HFFc6 (cell line): Measurements from ENCODE around the gene AP4S1. TPM values are rescaled to one million over a fixed set of nuclear protein-coding genes. Genes with fewer than 3 reads are reported as not detected.
"Not testable (repeated sequence)": the region's sequence is repeated elsewhere in the genome, so short reads cannot be mapped to it uniquely, and the experiment has no call there.

ENCODE experiments used
- DNase-seq: peaks from one replicate; pipeline ENCODE4 v3.0.0-alpha.2; 2018
- H3K27ac Mint-ChIP-seq: 2 replicates; pipeline ENCODE4 v1.8.0; 2020; ENCODE audit warnings: mild to moderate bottlenecking, mixed read lengths
- H3K27me3 Mint-ChIP-seq: 2 replicates; pipeline ENCODE4 v1.8.0; 2021; ENCODE audit warnings: mild to moderate bottlenecking, moderate library complexity, mixed read lengths; ENCODE audit not compliant: insufficient read depth
- H3K36me3 Mint-ChIP-seq: 2 replicates; pipeline ENCODE4 v1.8.0; 2021; ENCODE audit warnings: low read depth, mixed read lengths
- H3K4me1 Mint-ChIP-seq: 2 replicates; pipeline ENCODE4 v1.8.0; 2020; ENCODE audit warnings: low read depth, mixed read lengths
- H3K4me3 Mint-ChIP-seq: 2 replicates; pipeline ENCODE4 v1.8.0; 2020; ENCODE audit warnings: mild to moderate bottlenecking, moderate library complexity, mixed read lengths
- H3K9me3 Mint-ChIP-seq: 2 replicates; pipeline ENCODE4 v1.8.0; 2020; ENCODE audit warnings: mild to moderate bottlenecking, mixed read lengths
- total RNA-seq, 6 experiments: library from RNA; stranded (reverse); fragmentation: NEBNext Ultra II Directional; extraction: Animal tissue kit (Norgen Biotek cat#: 25700); gene quantifications; 2 replicates in 1 of 6; 3 replicates in 5 of 6; pipeline ENCODE4 v1.2.3, GENCODE V29; 2021
- TF ChIP-seq, protein P1 (sequence below): fragments of 200-600 bp; sonication (generic); IDR thresholded peaks from 2 replicates; pipeline ENCODE4 v1.5.0; 2021; ENCODE audit warnings: antibody characterized with exemption, mild to moderate bottlenecking

AP4S1 gene
- total RNA-seq, 6 experiments from 2014 or later = 6.5 to 10.0 (median 7.5) TPM

DNA sequence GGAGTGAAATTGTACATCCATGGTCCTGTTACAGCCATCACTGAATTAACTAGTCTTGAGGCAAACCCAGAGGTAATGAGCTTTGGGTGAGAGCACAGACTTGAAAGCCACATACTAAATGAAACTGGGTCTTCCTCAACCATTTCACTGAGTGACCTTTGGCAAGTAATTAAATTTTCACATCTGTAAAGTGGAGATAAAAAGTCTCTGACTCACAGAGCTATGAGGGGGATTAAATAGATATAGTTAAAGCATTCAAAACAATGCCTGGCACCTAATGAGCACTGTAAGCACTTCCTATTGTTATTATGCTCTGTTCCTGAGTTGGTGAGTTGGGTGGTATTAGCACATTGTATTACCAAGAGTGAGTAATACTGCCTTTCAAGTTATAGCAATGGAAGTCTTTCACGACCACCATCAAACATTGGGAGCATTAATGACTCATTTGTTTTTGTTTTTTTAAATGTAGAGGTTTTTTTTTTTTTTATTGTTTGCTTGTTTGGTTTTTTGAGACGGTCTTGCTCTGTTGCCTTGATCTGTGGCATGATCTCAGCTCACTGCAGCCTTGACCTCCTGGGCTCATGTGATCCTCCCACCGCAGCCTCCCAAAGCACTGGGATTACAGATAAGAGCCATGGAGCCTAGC lies 13.2 kb downstream of the AP4S1 start:
- no peak for DNase-seq
- H3K4me3 Mint-ChIP-seq = no peak overlapping the region
- no peaks in the 10 kb centered on the region; the same call in 1 of the 2 replicates for H3K27me3 Mint-ChIP-seq
- no peaks in the 10 kb centered on the region for H3K36me3 Mint-ChIP-seq
- H3K9me3 Mint-ChIP-seq = no peaks in the 10 kb centered on the region
- no peak overlapping the region for H3K27ac Mint-ChIP-seq
- TF ChIP-seq, protein P1, sequence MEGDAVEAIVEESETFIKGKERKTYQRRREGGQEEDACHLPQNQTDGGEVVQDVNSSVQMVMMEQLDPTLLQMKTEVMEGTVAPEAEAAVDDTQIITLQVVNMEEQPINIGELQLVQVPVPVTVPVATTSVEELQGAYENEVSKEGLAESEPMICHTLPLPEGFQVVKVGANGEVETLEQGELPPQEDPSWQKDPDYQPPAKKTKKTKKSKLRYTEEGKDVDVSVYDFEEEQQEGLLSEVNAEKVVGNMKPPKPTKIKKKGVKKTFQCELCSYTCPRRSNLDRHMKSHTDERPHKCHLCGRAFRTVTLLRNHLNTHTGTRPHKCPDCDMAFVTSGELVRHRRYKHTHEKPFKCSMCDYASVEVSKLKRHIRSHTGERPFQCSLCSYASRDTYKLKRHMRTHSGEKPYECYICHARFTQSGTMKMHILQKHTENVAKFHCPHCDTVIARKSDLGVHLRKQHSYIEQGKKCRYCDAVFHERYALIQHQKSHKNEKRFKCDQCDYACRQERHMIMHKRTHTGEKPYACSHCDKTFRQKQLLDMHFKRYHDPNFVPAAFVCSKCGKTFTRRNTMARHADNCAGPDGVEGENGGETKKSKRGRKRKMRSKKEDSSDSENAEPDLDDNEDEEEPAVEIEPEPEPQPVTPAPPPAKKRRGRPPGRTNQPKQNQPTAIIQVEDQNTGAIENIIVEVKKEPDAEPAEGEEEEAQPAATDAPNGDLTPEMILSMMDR = no peak
- H3K4me1 Mint-ChIP-seq = peaks cover 22% of the 10 kb centered on the region

DNA sequence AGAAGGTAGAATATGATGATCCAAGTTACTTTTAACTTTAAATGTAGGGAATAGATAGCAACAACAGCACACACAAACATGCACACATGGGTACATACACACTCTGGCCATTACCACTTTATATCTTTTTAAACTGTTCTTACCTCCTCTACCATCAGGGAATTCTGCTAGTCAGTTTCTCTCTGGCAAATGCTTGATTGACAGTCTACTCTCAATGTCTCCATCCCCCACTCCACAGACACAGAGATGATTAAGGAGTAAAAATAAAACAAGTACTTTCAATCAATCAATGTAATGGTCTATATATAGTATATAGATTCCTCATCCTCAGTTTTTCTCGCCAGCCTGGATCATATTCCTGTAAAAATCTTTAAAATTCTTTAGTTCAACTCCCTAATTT lies 16.9 kb downstream of the AP4S1 start:
- no peaks in the 10 kb centered on the region for H3K9me3 Mint-ChIP-seq
- no peak overlapping the region for H3K4me3 Mint-ChIP-seq
- TF ChIP-seq, protein P1 = no peak
- H3K36me3 Mint-ChIP-seq = no peaks in the 10 kb centered on the region; the same call in 1 of the 2 replicates
- H3K4me1 Mint-ChIP-seq = peaks cover 16% of the 10 kb centered on the region
- no peak for DNase-seq
- no peaks in the 10 kb centered on the region; the same call in 1 of the 2 replicates for H3K27me3 Mint-ChIP-seq
- no peak overlapping the region for H3K27ac Mint-ChIP-seq

DNA sequence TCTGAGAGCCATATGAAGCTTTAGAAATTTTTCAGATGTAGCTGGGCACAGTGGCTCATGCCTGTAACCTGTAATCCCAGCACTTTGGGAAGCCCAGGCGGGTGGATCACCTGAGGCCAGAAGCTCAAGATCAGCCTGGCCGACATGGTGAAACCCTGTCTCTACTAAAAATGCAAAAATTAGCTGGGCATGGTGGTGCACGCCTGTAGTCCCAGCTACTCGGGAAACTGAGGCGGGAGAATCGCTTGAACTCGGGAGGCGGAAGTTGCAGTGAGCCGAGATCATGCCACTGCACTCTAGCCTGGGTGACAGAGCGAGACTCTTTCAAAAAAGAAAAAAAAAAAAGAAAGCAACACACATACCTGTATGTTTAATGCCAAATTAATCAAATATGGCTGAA lies 17.4 kb downstream of the AP4S1 start:
- not testable (repeated sequence) for H3K9me3 Mint-ChIP-seq, DNase-seq, H3K4me3 Mint-ChIP-seq, H3K36me3 Mint-ChIP-seq, H3K27me3 Mint-ChIP-seq, H3K27ac Mint-ChIP-seq
- peaks cover 16% of the 10 kb centered on the region for H3K4me1 Mint-ChIP-seq

DNA sequence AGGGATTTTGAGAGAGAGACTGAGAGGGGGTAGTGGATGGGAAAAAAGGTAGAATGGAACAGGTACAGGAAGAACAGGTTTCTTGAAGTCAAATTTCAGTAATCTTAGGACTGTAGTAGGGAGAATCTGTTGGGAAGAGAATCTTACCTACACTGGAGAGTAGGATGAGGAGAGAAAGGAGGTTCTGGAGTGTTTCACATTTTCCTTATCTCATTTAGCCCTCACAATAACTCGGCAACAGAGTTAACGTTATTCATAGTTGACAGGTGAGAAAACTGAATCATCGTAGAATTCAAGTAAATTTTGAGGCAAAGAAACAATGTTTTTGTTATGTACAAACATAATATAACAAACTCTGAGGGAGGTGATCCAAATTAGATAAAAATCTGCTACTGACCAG lies 17.9 kb downstream of the AP4S1 start:
- TF ChIP-seq, protein P1 = no peak
- H3K4me3 Mint-ChIP-seq = no peak overlapping the region
- no peaks in the 10 kb centered on the region; the same call in 1 of the 2 replicates for H3K27me3 Mint-ChIP-seq
- no peak for DNase-seq
- no peaks in the 10 kb centered on the region; the same call in 1 of the 2 replicates for H3K36me3 Mint-ChIP-seq
- no peak overlapping the region for H3K27ac Mint-ChIP-seq
- peaks cover 12% of the 10 kb centered on the region for H3K4me1 Mint-ChIP-seq
- H3K9me3 Mint-ChIP-seq = no peaks in the 10 kb centered on the region

DNA sequence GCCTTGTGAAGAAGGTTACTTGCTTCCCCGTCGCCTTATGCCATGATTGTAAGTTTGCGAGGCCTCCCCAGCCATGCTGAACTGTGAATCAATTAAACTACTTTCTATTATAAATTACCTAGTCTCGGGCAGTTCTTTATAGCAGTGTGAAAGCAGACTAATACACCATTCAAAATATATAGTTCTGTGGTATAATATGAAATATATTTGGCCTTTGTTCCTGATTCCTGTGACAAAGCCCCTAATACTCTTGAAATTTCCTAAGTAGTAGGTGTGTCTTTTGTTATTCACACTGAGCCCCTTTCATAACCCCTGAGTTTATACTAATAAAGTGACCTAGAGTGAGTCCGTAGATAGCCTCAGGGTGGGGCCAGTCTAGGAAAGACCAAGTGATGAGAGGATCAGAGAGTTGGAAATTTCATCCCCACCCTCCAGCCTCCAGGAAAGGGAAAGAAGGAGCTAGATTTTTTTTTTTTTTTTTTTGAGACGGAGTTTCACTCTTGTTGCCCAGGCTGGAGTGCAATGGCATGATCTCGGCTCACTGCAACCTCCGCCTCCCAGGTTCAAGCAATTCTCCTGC lies 20.1 kb downstream of the AP4S1 start:
- TF ChIP-seq, protein P1 = no peak
- Mint-ChIP-seq H3K4me1 (peaks cover 14% of the 10 kb centered on the region), H3K36me3 (no peaks in the 10 kb centered on the region; the same call in 1 of the 2 replicates), H3K27ac (no peak overlapping the region), H3K9me3 (no peaks in the 10 kb centered on the region), H3K4me3 (no peak overlapping the region), H3K27me3 (no peaks in the 10 kb centered on the region; the same call in 1 of the 2 replicates)
- no peak for DNase-seq

DNA sequence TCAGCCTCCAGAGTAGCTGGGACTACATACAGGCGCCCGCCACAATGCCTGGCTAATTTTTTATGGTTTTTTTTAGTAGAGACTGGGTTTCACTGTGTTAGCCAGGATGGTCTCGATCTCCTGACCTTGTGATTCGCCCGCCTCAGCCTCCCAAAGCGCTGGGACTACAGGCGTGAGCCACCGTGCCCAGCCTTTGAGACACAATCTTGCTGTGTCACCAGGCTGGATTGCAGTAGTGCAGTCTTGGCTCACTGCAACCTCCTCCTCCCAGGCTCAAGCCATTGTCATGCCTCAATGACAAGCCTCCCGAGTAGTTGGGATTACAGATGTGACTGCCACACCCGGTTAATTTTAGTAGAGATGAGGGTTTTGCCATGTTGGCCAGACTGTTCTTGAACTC lies 22.1 kb downstream of the AP4S1 start:
- Mint-ChIP-seq H3K36me3 (no peaks in the 10 kb centered on the region; the same call in 1 of the 2 replicates), H3K4me3 (no peak overlapping the region), H3K27me3 (no peaks in the 10 kb centered on the region; the same call in 1 of the 2 replicates), H3K4me1 (peaks cover 14% of the 10 kb centered on the region), H3K27ac (no peak overlapping the region), H3K9me3 (no peaks in the 10 kb centered on the region)
- DNase-seq = no peak
- TF ChIP-seq, protein P1 = no peak
